Liver (tissue), 3 donors: ENCODE data around the gene TBC1D4.

Experiments
- EGR1 ChIP-seq, 2 donors: IDR thresholded peaks; 2 replicates each; pipeline ENCODE4 v1.6.1; 2016 to 2018; ENCODE audit warnings: antibody characterized with exemption in 2 of 2, low read depth in 2 of 2
- FOXA1 ChIP-seq: IDR thresholded peaks from 2 replicates; pipeline ENCODE4 v1.6.1; 2016; ENCODE audit warnings: antibody characterized with exemption
- GABPA ChIP-seq, 2 donors: IDR thresholded peaks in 1 of 2; conservative IDR thresholded peaks in 1 of 2; 2 replicates each; pipeline ENCODE4 v1.6.1; 2016; ENCODE audit warnings: antibody characterized with exemption in 2 of 2, mild to moderate bottlenecking in 1 of 2, moderate library complexity in 1 of 2
- HNF4G ChIP-seq: IDR thresholded peaks from 2 replicates; pipeline ENCODE4 v1.6.1; 2016; ENCODE audit warnings: antibody characterized with exemption
- JUND ChIP-seq, 2 donors: IDR thresholded peaks; 2 replicates each; pipeline ENCODE4 v1.6.1; 2016; ENCODE audit warnings: antibody characterized with exemption in 2 of 2
- RAD21 ChIP-seq, 2 donors: IDR thresholded peaks; 2 replicates each; pipeline ENCODE4 v1.6.1; 2016; ENCODE audit warnings: antibody characterized with exemption in 2 of 2, mild to moderate bottlenecking in 2 of 2
- RXRA ChIP-seq, 2 donors: IDR thresholded peaks; 2 replicates each; pipeline ENCODE4 v1.6.1; 2017 to 2018; ENCODE audit warnings: antibody characterized with exemption in 2 of 2, mild to moderate bottlenecking in 1 of 2
- SP1 ChIP-seq: IDR thresholded peaks from 2 replicates; pipeline ENCODE4 v1.6.1; 2018; ENCODE audit warnings: antibody characterized with exemption, mild to moderate bottlenecking
- YY1 ChIP-seq: IDR thresholded peaks from 2 replicates; pipeline ENCODE4 v1.6.1; 2016; ENCODE audit warnings: antibody characterized with exemption, mild to moderate bottlenecking
- TF ChIP-seq, protein P1 (sequence below): fragments of 150-350 bp; IDR thresholded peaks from 2 replicates; pipeline ENCODE4 v1.5.1; 2017; ENCODE audit warnings: improper control_type of control experiment, low read depth, low read length; ENCODE audit not compliant: missing input control
- TF ChIP-seq, protein P2 (sequence below): IDR thresholded peaks from 2 replicates; pipeline ENCODE4 v1.6.1; 2016; ENCODE audit warnings: antibody characterized with exemption
- TF ChIP-seq, protein P3 (sequence below): IDR thresholded peaks from 2 replicates; pipeline ENCODE4 v1.6.1; 2016; ENCODE audit warnings: antibody characterized with exemption
- TF ChIP-seq, protein P4 (sequence below): IDR thresholded peaks from 2 replicates; pipeline ENCODE4 v1.6.1; 2016; ENCODE audit warnings: antibody characterized with exemption, mild to moderate bottlenecking
- donor health status: healthy.
- donor health status: healthy.

DNA sequence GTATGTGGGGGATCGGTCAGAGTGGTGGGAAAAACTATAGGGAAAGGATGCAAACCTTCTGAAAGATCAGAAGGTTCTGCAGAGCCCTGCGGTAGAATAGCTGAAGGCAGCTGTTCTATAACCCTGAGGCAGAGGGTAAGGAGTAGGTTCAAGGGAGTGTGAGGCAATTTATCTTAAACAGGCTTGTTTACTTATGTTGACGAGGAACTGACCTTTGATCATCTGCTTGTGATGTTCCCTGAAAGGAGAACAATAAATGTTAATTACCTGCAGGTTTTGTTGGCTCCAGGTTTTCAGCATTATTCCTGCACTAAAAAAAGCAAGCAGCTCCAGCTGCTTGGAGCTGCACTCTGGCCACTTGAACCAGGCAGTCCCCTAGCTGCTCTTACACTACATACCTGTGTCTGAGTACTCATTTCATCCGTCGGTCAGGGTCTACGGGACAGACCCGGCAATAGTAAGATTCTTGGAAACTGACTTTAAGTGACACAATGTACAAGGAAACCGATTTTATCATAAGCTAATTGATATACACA is 202.1 kb downstream of the TBC1D4 start:
- TF ChIP-seq, protein P1, sequence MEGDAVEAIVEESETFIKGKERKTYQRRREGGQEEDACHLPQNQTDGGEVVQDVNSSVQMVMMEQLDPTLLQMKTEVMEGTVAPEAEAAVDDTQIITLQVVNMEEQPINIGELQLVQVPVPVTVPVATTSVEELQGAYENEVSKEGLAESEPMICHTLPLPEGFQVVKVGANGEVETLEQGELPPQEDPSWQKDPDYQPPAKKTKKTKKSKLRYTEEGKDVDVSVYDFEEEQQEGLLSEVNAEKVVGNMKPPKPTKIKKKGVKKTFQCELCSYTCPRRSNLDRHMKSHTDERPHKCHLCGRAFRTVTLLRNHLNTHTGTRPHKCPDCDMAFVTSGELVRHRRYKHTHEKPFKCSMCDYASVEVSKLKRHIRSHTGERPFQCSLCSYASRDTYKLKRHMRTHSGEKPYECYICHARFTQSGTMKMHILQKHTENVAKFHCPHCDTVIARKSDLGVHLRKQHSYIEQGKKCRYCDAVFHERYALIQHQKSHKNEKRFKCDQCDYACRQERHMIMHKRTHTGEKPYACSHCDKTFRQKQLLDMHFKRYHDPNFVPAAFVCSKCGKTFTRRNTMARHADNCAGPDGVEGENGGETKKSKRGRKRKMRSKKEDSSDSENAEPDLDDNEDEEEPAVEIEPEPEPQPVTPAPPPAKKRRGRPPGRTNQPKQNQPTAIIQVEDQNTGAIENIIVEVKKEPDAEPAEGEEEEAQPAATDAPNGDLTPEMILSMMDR: no peak
- no peak for TF ChIP-seq HNF4G
- TF ChIP-seq RXRA (IDR thresholded peaks at IDR 0.05): no peak
- TF ChIP-seq RAD21 (IDR thresholded peaks at IDR 0.05): no peak
- TF ChIP-seq, protein P2, sequence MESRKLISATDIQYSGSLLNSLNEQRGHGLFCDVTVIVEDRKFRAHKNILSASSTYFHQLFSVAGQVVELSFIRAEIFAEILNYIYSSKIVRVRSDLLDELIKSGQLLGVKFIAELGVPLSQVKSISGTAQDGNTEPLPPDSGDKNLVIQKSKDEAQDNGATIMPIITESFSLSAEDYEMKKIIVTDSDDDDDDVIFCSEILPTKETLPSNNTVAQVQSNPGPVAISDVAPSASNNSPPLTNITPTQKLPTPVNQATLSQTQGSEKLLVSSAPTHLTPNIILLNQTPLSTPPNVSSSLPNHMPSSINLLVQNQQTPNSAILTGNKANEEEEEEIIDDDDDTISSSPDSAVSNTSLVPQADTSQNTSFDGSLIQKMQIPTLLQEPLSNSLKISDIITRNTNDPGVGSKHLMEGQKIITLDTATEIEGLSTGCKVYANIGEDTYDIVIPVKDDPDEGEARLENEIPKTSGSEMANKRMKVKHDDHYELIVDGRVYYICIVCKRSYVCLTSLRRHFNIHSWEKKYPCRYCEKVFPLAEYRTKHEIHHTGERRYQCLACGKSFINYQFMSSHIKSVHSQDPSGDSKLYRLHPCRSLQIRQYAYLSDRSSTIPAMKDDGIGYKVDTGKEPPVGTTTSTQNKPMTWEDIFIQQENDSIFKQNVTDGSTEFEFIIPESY: no peak
- TF ChIP-seq, protein P3, sequence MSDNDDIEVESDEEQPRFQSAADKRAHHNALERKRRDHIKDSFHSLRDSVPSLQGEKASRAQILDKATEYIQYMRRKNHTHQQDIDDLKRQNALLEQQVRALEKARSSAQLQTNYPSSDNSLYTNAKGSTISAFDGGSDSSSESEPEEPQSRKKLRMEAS: no peak
- TF ChIP-seq SP1: no peak
- TF ChIP-seq YY1: no peak
- TF ChIP-seq EGR1 (IDR thresholded peaks at IDR 0.05; ENCODE audit: low read depth in 2 of 2): no peak
- no peak for TF ChIP-seq FOXA1
- TF ChIP-seq GABPA (IDR thresholded peaks at IDR 0.05 in 1 of 2, conservative IDR thresholded peaks at IDR 0.05 in 1 of 2): no peak
- TF ChIP-seq, protein P4, sequence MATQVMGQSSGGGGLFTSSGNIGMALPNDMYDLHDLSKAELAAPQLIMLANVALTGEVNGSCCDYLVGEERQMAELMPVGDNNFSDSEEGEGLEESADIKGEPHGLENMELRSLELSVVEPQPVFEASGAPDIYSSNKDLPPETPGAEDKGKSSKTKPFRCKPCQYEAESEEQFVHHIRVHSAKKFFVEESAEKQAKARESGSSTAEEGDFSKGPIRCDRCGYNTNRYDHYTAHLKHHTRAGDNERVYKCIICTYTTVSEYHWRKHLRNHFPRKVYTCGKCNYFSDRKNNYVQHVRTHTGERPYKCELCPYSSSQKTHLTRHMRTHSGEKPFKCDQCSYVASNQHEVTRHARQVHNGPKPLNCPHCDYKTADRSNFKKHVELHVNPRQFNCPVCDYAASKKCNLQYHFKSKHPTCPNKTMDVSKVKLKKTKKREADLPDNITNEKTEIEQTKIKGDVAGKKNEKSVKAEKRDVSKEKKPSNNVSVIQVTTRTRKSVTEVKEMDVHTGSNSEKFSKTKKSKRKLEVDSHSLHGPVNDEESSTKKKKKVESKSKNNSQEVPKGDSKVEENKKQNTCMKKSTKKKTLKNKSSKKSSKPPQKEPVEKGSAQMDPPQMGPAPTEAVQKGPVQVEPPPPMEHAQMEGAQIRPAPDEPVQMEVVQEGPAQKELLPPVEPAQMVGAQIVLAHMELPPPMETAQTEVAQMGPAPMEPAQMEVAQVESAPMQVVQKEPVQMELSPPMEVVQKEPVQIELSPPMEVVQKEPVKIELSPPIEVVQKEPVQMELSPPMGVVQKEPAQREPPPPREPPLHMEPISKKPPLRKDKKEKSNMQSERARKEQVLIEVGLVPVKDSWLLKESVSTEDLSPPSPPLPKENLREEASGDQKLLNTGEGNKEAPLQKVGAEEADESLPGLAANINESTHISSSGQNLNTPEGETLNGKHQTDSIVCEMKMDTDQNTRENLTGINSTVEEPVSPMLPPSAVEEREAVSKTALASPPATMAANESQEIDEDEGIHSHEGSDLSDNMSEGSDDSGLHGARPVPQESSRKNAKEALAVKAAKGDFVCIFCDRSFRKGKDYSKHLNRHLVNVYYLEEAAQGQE: no peak
- TF ChIP-seq JUND (IDR thresholded peaks at IDR 0.05): no peak
